ENCODE results near the gene RASAL2.

DNA sequence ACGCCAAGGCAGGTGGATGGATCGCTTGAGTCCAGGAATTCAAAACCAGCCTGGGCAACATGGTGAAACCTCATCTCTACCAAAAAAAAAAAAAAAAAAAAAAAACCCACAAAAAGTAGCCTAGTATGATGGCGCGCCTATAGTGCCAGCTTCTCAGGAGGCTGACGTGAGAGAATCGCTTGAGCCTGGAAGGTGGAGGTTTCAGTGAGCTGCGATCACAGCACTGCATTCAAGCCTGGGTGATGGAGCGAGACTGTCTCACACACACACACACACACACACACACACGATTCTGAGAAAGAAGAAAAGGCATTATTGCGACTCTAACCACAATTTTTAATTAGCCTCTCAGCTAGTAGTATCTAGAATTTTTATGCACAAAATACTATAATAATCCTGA lies 86.5 kb downstream of the RASAL2 start:
- TF ChIP-seq, protein P1, sequence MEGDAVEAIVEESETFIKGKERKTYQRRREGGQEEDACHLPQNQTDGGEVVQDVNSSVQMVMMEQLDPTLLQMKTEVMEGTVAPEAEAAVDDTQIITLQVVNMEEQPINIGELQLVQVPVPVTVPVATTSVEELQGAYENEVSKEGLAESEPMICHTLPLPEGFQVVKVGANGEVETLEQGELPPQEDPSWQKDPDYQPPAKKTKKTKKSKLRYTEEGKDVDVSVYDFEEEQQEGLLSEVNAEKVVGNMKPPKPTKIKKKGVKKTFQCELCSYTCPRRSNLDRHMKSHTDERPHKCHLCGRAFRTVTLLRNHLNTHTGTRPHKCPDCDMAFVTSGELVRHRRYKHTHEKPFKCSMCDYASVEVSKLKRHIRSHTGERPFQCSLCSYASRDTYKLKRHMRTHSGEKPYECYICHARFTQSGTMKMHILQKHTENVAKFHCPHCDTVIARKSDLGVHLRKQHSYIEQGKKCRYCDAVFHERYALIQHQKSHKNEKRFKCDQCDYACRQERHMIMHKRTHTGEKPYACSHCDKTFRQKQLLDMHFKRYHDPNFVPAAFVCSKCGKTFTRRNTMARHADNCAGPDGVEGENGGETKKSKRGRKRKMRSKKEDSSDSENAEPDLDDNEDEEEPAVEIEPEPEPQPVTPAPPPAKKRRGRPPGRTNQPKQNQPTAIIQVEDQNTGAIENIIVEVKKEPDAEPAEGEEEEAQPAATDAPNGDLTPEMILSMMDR (IDR thresholded peaks at IDR 0.05 in 8 of 11, conservative IDR thresholded peaks at IDR 0.05 in 3 of 11), result no peak
- no peak for TF ChIP-seq POLR2A (IDR thresholded peaks at IDR 0.05)

Measured in spleen (tissue), 7 donors.